ENCODE measurements around the gene CAPZB.

Gene CAPZB

DNA sequence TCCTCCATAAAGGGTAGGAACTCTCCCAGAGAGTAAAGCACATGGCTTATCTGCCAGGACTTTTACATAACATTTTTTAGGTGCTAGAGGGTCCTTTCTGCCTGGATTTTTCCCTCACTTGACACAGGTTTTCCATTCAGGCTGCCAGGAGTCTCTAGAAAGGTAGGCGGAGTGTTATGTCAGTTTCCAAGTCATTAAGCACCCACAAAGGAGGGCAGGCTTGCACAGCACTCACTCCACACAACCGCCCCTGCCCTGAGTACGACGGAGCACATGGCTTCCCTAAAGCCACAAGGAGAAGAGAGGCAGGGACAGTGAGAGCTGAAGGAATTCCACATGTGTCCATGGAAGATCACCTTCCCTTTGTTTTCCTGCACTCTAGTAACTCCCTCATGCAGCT is 55.7 kb downstream of the CAPZB start:
- DNase-seq (ENCODE audit: low read depth) = no peak

DNA sequence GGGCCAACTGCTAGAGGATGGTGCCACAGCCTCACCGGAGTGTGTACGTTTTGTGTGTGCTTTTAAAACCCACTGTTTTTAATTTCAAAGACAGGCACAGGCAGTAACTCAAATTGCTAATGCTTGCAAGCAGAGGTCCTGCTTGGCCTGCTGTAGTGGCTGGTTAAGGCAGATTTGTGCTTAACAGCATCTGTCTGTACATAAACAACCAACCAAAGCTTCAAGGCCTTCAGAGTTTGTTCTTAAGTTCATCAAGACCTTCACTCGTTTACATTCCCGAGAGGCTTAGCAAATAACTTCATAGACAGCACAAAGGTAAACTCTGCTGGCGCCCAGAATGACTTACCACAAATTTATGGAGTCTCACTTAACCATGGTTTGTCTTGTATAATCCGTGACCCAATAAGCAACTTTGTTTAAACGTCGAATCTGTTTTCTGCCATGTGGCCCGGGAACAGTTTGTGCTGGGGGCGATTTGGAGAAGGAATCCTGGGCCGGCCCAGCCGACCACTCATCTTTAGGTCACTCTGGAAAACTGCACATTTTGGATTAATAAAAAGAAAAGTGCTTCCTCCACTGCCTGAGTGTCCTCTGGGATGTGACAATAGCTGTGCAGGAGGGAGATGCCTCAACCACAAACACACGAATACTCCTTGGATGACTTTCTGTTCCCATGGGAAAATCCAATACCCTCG is 58.1 kb downstream of the CAPZB start:
- no peak for DNase-seq (ENCODE audit: low read depth)

DNA sequence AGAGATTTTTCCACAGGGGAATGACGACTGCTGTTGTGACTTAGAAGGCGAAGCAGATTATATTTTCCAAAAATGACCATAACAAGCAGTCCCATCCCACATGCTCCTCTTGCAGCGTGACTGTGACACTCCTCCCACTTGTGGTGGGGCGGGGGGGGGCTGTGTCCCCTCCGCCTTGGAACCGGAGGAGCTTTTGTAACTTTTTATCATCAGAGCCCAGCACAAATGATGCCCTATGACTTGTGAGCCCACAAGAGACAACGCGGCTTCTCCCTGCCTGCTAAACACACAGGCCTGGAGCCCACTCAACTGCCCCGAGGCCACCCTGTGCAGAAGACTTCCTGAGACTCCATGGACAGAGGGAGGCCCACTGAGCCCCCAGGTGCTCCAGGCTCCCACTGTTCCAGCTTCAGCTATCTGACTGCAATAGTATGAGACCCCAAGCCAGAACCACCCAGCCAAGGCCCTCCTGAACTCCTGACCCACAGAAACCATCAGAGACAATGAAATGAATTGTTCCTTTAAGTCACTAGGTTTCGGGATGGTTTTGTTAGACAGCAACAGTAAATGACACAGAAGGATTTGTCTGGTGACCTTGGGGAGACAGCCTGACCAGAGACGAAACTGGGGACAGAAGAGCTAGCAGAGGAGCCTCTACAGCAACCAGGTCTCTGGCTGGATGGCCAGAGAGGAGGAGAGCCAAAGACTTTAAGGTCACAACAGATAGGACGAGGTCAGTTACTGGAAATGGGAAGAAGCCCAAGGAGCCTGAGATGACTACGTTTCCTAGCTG is 58.8 kb downstream of the CAPZB start:
- no peak for DNase-seq (ENCODE audit: low read depth)

DNA sequence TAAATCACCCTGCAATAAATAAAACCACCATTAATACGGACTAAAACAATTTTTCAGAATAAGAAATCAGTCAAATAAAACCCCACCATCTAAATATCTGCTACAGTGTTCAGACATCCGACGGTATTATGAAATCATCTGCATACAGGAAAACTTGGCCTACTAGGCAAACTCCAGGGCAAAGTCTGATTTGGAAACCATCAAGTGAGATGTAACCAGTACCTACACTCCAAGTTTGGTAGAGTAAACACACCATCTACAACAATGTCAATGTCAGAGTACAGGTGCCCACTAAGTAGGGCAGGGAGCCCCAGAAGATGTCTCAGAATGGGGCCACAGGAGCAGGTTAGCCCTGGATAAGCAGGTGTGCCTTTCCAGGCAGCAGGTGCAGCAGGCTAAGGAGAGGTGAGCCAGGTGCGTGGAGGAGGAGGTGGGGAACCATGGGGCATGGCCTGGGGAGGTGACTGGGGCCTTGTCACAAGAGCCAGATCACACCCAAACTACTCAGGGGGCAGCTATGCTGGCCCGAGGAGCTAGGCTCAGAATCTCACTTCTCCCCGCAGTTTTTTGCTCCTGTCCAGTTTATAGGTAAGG is 59.6 kb downstream of the CAPZB start:
- DNase-seq (ENCODE audit: low read depth) = no peak

DNA sequence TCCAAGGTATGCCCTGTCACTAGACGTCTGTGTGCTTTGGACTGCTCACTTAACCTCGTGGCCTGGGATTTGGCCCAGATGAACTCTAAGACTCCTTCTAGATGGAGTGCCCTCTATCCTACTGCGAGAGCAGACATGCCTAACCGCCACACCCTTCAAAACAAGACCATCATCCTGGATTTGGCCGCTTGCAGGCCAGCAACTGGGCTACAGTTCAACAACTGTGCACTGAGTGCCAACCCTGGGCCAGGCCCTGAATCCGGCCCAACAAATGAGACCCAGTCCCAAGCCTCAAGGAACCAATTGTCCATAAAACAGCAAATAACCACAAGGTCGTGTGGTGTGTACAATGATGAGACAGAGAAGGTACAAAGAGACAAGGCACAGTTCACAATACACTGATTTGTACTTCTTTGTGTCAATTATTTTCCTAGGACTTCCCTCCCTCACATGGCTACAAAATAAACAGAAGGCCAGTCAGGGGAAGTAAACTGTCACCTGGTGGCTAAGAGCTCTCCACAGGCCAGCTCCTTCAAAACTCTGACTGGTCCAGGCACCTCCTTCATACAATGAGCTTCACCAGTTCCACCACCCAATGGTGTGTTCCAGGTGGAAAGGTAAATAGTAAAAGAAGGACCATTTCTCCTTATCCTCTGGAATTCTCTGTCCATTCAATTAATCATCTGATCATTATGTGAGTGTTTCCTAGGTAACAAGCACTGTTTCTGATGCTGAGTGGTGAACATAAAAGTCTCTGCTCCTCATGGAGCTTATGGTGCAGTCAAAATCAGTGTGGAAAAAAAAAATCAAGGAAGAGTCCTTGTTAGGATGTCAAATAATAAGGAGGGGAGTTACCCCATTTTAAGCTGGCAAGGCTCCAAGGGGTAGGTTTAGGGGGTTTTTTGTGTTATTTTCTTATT is 60.4 kb downstream of the CAPZB start:
- no peak for DNase-seq (ENCODE audit: low read depth)

DNA sequence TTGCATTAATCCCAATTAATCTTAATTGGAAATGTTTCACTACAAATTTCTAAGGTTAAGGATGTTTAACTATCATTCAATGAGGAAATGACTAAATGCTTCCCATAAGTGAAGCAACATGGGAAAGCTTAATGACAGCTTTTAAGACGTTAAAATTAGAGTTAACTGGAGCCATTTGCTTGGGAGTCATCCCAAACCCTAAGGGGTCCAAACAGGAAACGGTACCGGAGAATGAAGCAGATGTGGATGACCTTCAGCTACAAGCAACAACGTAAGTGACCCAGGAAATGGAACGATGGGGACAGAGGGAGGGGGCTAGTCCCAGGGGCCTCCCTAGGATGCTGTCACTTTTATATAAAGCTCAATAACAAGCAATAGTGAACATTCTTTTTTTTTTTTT is 62.2 kb downstream of the CAPZB start:
- DNase-seq (ENCODE audit: low read depth) = no peak

DNA sequence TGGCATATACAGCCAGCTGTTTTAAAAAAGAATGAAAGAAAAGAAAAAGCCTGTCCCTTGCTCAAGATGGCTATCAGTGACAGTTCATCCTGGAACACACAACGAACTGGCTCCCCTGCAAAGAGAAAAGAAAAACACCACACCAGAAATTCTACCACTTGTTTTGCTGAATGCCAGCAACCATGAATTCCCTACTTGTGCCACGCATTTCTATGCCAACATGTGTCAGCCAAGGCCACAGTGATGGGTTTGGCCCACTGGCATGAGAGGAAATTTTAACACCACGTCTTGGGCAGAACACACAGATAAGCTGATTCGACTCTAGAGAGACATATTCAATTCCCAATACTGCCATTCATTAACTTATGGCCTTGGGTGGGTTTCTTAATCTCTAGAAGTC is 64.0 kb downstream of the CAPZB start:
- no peak for DNase-seq (ENCODE audit: low read depth)

DNA sequence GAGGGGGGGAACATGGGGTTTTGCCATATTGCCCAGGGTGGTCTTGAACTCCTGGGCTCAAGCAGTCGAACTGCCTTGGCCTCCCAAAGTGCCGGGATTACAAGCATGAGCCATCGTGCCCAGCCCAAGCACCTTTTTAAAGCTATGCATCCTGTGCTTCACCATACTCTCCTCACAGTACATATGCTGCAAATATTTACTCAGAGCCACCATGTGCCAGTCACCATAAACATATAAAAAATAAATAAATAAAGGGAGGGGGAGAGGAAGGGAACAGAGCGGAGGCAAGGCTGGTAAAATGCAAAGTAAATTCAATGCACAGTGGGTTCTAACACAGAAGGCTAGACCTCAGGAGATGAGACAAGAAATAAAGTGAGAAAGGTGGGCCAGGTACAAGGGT is 64.7 kb downstream of the CAPZB start:
- DNase-seq (ENCODE audit: low read depth) = no peak

DNA sequence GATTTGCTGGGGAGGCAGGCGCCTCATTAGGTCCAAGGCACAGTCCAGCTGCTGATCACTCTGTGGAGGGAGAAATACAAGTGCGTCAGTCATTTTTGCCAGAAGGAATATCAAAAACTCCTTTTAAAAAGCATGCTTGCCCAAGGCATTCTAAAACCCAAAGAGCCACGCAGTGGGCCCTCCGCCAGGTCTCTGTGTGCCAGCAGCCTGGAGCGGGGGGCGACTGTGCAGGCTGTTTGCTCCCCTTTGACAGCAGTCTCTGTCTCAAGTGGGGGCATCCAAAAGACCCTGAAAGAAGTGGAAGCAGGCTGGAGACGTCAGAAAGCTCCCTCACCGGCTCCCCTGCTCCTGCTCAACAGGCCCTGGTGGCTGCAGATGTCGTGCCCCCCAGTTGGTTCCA is 65.6 kb downstream of the CAPZB start:
- no peak for DNase-seq (ENCODE audit: low read depth)

DNA sequence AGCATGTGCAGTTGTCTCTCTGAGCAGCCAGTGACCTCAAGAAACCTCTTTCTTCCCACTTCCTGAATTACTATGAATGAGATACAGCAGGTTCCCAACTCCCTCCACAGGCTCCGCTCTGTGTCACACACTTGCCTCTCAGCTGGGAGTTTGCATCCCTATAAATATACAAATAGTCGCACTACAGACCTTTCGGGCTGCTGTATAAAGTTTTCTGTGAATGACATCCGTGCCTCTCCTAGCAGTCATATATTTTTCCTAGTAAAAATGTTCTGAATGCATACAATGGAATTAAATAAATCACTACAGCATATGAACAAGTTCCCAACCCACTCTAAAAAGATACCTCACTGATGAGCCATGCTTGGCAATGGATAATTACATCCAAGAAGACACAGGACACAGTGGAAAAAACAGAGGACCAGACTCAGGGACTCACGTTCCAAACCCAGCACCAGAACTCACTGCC is 66.8 kb downstream of the CAPZB start:
- DNase-seq (ENCODE audit: low read depth) = no peak

DNA sequence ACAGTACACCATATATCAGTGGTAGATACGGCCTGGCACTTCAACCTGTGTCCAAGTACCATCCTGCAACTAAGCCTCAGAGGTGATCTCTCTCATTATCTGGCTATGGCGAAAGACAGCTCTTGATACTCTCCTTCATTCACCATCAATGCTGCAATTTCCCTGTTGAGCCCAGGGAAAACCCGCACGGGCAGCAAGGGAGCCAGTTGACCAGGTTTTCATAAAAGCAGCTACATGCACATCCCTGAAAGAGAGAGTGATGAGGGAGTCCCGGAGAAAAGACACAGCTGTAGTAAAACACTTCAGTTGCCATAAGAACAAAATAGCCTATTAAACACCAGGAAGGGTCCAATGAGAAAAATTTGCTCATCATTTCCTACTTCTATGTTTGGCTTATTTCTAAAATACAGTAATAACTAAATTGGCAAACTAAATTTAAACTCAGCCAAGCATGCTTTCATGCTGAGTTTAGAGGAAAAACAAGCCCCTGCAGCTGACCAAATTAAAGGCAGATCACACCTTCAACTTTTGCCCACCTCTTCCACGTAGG is 68.3 kb downstream of the CAPZB start:
- no peak for DNase-seq (ENCODE audit: low read depth)

DNA sequence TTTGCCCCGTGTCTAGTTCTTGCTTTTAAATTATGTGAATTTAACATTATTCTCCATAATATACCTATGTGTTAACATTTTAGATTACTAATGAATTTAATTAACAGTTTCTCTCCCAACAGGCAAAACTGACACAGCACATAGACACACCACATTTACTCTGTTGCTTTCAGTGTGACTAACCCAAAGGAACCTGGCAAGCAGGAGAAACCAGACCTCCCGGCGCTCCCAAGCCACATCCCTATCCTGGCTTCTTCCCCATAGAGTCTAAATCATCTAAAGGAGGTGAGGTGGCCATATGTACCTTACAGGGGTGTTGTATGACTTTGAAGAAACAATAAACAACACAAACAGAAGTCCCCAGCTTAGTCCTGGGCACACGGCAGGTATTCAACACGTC is 69.2 kb downstream of the CAPZB start:
- no peak for DNase-seq (ENCODE audit: low read depth)

DNA sequence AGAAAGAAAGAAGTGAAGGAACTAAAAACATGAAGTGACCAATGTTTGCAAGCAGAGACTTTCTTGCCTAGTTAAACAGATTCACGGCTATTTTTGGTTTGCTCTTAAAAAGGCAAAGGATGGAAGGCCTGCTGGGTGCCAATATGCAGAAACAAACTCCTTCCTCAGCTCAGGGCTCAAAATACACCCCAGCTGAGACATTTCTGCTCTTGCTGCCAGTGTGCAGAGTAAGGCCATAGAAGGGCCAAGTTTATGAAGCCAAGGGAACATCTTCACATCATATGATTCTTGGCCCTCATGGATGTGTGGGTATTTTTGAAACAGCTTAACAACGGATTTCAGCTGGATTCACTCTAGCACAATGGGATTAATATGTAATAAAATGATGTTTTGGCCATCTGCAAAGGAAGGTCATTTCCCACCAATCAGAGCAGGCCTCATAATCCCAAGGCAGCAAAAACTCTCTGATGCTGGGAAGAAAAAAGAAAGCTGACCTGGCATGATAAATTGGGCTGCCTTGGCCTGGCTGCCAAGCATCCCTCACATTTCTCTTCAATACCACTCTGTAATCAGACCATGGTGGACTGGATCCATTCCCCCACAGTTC is 70.7 kb downstream of the CAPZB start:
- DNase-seq (ENCODE audit: low read depth) = no peak

DNA sequence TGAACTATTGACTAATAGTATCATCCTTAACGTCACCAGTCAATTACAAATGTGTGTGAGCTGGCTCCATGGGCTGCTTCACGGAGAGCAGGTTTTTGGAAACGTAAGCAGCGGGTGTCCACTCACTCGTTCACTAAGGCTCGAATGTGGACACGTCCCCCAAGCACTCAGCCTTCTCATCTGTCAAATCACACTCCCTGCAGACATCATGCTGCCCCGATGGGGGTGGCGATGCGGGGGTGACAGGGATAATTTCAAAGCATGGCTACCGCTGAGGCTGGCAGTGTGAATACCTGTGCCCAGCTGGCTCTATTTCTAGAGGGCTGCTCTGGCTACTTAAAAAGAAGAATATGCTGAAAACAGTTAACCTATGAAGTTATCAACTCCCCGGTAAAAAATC is 71.3 kb downstream of the CAPZB start:
- DNase-seq (ENCODE audit: low read depth) = no peak

DNA sequence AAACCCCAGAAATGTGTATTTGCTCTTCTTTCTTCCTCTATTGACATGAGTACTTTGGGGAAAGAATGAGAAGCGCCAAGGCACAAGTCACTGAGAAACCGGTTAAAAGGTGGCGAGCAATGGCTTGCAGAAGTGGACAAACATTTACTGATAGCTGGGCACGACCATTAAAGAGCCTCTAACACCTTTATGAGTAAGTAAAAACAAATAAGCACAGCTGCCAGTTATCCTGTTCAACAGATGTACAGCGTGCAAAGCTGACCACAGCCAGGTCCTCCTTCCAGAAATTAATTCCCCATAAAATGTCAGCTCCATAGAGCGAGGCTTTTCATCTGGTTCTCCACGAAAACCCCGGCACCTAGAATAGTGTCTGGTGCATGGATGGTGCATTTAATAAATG is 72.7 kb downstream of the CAPZB start:
- no peak for DNase-seq (ENCODE audit: low read depth)

DNA sequence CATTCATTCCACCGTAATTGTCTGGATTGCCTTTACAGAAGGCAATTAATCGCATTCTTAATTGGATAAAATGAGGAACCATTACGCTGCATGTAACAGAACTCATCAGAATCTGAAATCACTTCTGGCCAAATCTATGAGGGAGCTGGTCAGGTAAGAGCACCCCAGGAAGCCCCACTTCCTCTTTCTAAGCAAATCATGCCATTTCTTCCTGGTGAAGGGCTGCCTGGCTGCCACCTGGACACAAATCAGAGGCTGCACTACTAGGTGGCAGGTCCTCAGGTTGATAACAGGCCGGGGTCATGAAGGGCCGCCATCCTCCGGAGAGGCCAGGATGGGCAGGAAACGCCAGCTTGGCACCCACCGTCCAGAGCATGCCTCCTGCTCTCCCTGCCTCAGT is 73.7 kb downstream of the CAPZB start:
- DNase-seq (ENCODE audit: low read depth) = no peak

DNA sequence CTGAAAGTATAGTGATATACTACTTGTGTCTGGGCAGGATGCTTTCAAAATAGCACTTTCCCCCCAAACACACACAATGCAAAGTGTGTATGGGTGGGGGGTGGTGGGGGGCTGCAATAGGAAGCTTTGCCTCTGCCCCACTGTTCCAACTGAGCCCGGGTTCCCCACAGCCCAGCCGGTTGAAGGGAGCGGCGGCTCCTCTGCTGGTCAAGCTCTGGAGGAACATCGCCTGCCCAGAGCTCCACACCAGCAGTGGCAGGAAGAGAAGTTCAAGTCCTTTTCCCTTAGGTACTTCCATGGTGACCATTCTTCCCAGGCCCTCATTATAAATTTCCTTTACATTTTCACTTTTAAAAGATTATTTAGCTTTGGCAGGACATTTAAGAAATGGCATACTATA is 74.9 kb downstream of the CAPZB start:
- DNase-seq (ENCODE audit: low read depth) = no peak

DNA sequence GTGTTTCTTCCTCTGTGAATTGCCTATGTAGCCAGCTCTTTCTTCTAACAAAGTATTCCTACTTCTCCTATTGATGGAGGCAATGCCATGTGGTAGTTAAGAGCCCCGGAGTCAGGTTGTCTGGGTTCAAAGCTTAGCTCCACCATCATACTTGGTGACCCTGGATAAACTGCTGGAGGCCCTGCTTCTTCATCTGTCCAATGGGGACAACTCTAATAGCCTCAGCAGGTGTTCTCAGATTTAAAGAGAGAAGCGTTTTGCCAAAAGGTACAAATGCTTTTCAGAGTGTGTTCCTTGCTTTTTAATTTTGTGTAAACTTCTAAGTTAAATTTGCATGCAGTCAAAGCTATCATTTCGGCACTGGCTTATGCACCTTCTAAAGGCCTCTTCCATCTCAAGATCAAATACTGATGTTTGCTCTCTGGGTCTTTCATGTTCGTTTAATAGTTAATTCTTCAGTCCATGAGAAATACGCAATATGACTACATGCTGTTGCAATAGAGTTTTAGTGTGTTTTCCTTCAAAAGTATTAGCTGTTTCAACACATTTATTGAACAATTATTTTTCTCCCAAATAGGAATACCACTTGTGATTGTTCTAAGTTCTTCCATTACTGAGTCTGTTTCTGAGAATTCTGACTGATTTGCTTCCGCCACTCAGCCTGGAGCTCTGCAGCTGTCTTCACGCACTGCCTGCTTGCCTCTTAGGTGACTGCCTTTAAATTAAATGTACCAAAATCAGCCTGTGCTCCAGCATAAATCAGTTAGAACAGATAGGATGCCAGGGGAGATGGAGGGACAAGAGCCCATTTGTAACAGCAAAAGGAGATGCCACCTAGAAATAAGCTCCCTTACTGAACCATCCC is 75.6 kb downstream of the CAPZB start:
- DNase-seq (ENCODE audit: low read depth) = no peak

DNA sequence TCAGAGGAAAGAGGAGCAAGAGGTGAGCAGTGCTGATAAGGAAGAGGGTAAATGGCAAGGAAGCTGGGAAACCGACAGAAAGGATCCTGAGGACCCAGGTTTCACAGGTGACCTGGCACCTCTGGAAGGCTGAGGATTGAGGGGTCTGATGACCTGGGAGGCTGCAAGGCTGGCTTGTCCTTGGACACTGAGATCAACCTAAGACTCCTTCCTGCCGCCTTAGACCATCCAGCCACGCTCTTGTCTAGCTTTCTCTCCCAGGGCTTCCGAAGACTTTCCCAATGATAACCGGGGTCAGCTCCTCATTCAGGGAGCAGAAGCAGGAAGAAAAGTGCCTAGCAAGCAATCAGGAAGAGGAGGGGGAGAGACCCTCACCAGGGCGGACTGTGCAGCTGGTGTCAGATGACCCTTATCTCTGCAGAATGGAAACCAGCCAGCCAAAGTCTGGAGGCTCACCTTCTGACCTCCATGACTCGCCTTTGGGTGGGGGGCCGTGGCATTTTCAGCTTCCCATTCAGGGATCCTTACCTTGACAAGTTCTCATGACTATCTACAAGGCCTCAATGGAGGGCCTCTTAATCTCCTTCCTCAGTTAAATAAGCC is 77.7 kb downstream of the CAPZB start:
- DNase-seq (ENCODE audit: low read depth) = no peak

DNA sequence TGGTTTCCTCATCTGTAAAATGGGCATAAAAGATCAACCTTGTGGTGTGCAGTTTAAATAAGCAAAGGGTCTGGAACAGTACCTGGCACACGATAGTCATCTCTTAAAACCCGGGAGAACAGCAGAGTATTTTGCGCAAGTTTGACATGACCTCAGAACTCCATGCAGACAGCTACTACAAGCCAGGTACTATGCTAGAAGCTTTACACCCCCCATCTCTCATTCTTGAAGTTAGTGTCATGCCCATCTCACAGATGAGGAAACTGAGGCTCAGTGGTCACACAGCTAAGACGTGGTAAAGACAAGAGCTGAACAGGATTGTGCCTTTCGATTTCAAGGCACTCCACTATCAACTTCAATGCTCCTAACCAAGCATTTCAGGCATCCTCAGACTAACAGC is 78.7 kb downstream of the CAPZB start:
- no peak for DNase-seq (ENCODE audit: low read depth)
